SK-N-SH (cell line): ENCODE data around the gene GART. TPM values are rescaled to one million over a fixed set of nuclear protein-coding genes. Genes with fewer than 3 reads are reported as not detected.
A peak's percentile ranks its signal among the peaks of the same experiment; 100 is the strongest.

Experiments used
- CTCF ChIA-PET: fragments of 300-600, 350-600 bp; formaldehyde crosslinking; extraction: SDS; loops from one replicate; lab custom pipeline; 2021; lab: Yijun Ruan, JAX
- POLR2A ChIA-PET: fragments of 350-600 bp; sonication (Branson Sonifier 250); formaldehyde crosslinking; extraction: SDS; loops from one replicate; lab custom pipeline; 2020; ENCODE audit warnings: antibody characterized with exemption, inconsistent platforms; lab: Yijun Ruan, JAX
- DNase-seq: peaks from one replicate; pipeline ENCODE4 v3.0.0; 2012
- H2AFZ ChIP-seq: fragments of 200-600 bp; sonication (generic); 2 replicates; pipeline ENCODE4 v1.8.1; 2016; ENCODE audit warnings: antibody characterized with exemption, mild to moderate bottlenecking, low read depth
- H3F3A ChIP-seq: fragments of 200-600 bp; sonication (generic); replicated peaks from 2 replicates; pipeline ENCODE3; 2016; ENCODE audit warnings: antibody characterized with exemption, mild to moderate bottlenecking; ENCODE audit not compliant: insufficient read depth
- H3K27ac ChIP-seq, 2 experiments: fragments of 200-500 bp in 1 of 2; fragments of 200-600 bp in 1 of 2; sonication (Bioruptor generic) in 1 of 2; sonication (generic), shearing (Covaris generic) in 1 of 2; 2 replicates each; pipeline versions ENCODE4 v1.5.1 to v1.6.1; 2014 to 2016; ENCODE audit warnings: low read depth in 2 of 2, inconsistent platforms in 1 of 2, low read length in 1 of 2, mild to moderate bottlenecking in 1 of 2, mixed read lengths in 1 of 2
- H3K27me3 ChIP-seq: fragments of 200-600 bp; sonication (generic), shearing (Covaris generic); 2 replicates; pipeline ENCODE4 v1.6.1; 2016; ENCODE audit warnings: mixed run types; ENCODE audit not compliant: insufficient read depth
- H3K36me3 ChIP-seq, 2 experiments: fragments of 200-500 bp in 1 of 2; fragments of 200-600 bp in 1 of 2; sonication (Bioruptor generic) in 1 of 2; sonication (generic) in 1 of 2; replicated peaks in 1 of 2; 2 replicates each; pipeline versions ENCODE3 to v1.5.1; 2014 to 2016; ENCODE audit warnings: low read length in 1 of 2, mild to moderate bottlenecking in 1 of 2; ENCODE audit not compliant: insufficient read depth in 2 of 2, control insufficient read depth in 1 of 2
- H3K4me1 ChIP-seq, 2 experiments: fragments of 200-500 bp in 1 of 2; fragments of 200-600 bp in 1 of 2; sonication (Bioruptor generic) in 1 of 2; sonication (generic), shearing (Covaris generic) in 1 of 2; 2 replicates each; pipeline versions ENCODE4 v1.5.1 to v1.6.1; 2014 to 2016; ENCODE audit warnings: low read depth in 1 of 2, low read length in 1 of 2, mixed run types in 1 of 2; ENCODE audit not compliant: insufficient read depth in 2 of 2, control insufficient read depth in 1 of 2
- H3K4me2 ChIP-seq: fragments of 200-600 bp; sonication (generic), shearing (Covaris generic); 2 replicates; pipeline ENCODE4 v1.6.1; 2017; ENCODE audit warnings: mixed run types
- H3K4me3 ChIP-seq, 2 experiments: fragments of 200-500 bp in 1 of 2; fragments of 200-600 bp in 1 of 2; sonication (Bioruptor generic) in 1 of 2; sonication (generic), shearing (Covaris generic) in 1 of 2; 2 replicates each; pipeline versions ENCODE4 v1.5.1 to v1.8.1; 2014 to 2016; ENCODE audit warnings: low read depth in 2 of 2, inconsistent platforms in 1 of 2, low read length in 1 of 2, mild to moderate bottlenecking in 1 of 2, mixed read lengths in 1 of 2, moderate library complexity in 1 of 2
- H3K79me2 ChIP-seq: fragments of 200-600 bp; sonication (generic); 2 replicates; pipeline ENCODE4 v1.8.1; 2017; ENCODE audit warnings: mild to moderate bottlenecking; ENCODE audit not compliant: insufficient read depth
- H3K9ac ChIP-seq: fragments of 200-600 bp; sonication (generic); 2 replicates; pipeline ENCODE4 v1.6.1; 2017; ENCODE audit warnings: mixed run types
- H3K9me2 ChIP-seq: fragments of 200-600 bp; sonication (generic); 2 replicates; pipeline ENCODE4 v1.6.1; 2017; ENCODE audit warnings: mixed run types
- H3K9me3 ChIP-seq: fragments of 200-600 bp; sonication (generic); 2 replicates; pipeline ENCODE4 v1.6.1; 2017; ENCODE audit warnings: mixed run types, mild to moderate bottlenecking, moderate library complexity
- H4K20me1 ChIP-seq: fragments of 200-600 bp; sonication (generic); 2 replicates; pipeline ENCODE4 v1.6.1; 2017; ENCODE audit warnings: mild to moderate bottlenecking, mixed run types; ENCODE audit not compliant: insufficient read depth
- CHD2 ChIP-seq: fragments of 150-350 bp; IDR thresholded peaks from 2 replicates; pipeline ENCODE4 v1.6.1; 2018; ENCODE audit warnings: low read length; ENCODE audit not compliant: partially characterized antibody
- ELF1 ChIP-seq: IDR thresholded peaks from 2 replicates; pipeline ENCODE4 v1.4.0; 2012
- FOXM1 ChIP-seq: IDR thresholded peaks from 2 replicates; pipeline ENCODE4 v1.4.0; 2012; ENCODE audit warnings: low read depth, mild to moderate bottlenecking
- GABPA ChIP-seq: IDR thresholded peaks from 2 replicates; pipeline ENCODE4 v1.4.0; 2012; ENCODE audit warnings: low read depth, mild to moderate bottlenecking
- GATA2 ChIP-seq: sonication (generic); formaldehyde crosslinking; IDR thresholded peaks from 2 replicates; pipeline ENCODE4 v1.5.0; 2020; ENCODE audit warnings: mild to moderate bottlenecking, missing genetic modification reagents
- MEF2A ChIP-seq: IDR thresholded peaks from 2 replicates; pipeline ENCODE4 v1.4.0; 2012; ENCODE audit warnings: low read depth, borderline replicate concordance
- NFIC ChIP-seq: IDR thresholded peaks from 2 replicates; pipeline ENCODE4 v1.4.0; 2012; ENCODE audit warnings: borderline replicate concordance
- POLR2AphosphoS5 ChIP-seq: IDR thresholded peaks from 2 replicates; pipeline ENCODE4 v1.6.1; 2012; ENCODE audit warnings: low read depth, low read length
- RAD21 ChIP-seq: IDR thresholded peaks from 2 replicates; pipeline ENCODE4 v1.6.1; 2012; ENCODE audit warnings: mild to moderate bottlenecking, low read length
- RCOR1 ChIP-seq: fragments of 150-350 bp; IDR thresholded peaks from 2 replicates; pipeline ENCODE4 v1.6.1; 2017; ENCODE audit warnings: antibody characterized with exemption, low read length
- RXRA ChIP-seq: IDR thresholded peaks from 2 replicates; pipeline ENCODE4 v1.4.0; 2012; ENCODE audit warnings: low read depth, mild to moderate bottlenecking, borderline replicate concordance
- SIN3A ChIP-seq: IDR thresholded peaks from 2 replicates; pipeline ENCODE4 v1.6.1; 2012; ENCODE audit warnings: low read depth, mild to moderate bottlenecking, low read length, moderate library complexity, borderline replicate concordance
- WGBS: methylation state at CpG from one replicate; pipeline ENCODE4 v1.1.6; 2017; ENCODE audit warnings: low lambda C conversion rate; 5-methylcytosine and 5-hydroxymethylcytosine counted together
- polyA plus RNA-seq, 3 experiments: library from polyadenylated mRNA; depleted of rRNA; stranded (reverse); fragments of >200 nt; gene quantifications; 2 replicates each; pipeline ENCODE4 v1.2.3, GENCODE V29; 2012
- TF ChIP-seq, protein P1 (sequence below): IDR thresholded peaks from 2 replicates; pipeline ENCODE4 v1.4.0; 2012; ENCODE audit warnings: low read depth
- TF ChIP-seq, protein P2 (sequence below): fragments of 150-350 bp; IDR thresholded peaks from 2 replicates; pipeline ENCODE4 v1.6.1; 2016; ENCODE audit warnings: mild to moderate bottlenecking, low read depth, low read length

GART gene
- polyA plus RNA-seq, 1 of the 3 experiments (the other 2 are of a cell fraction) = 17.3 TPM

DNA sequence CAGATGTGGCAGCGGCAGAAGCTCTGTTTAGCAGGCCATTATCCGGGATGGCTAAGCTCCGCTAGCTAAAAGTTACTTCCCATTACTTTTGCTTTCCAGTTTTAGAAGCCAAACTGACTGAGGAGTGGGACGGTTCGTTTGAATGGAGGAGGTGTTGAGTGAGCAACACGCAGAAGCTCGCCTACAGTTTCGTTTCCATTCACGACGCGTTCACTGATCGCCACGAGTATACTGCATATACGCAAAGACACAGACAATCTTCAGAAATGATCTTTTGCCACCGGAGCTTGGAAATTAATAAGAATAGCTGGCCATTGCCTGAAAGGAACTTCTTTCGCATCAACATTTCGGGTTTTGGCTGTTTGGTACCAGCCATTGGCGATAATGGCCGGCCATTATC, 15.5 kb upstream of the GART start:
- no peaks in the 10 kb centered on the region for H3K27me3 ChIP-seq
- TF ChIP-seq RAD21 (no peak), POLR2AphosphoS5 (0 out of 2 replicates have a peak, but pooled peaks have one; percentile 3), FOXM1 (no peak)
- H3K4me2 ChIP-seq = no peak overlapping the region
- H3K4me3 ChIP-seq = no peak overlapping the region
- DNase-seq = no peak
- POLR2A ChIA-PET = interaction anchor here (0.7 kb wide), 1 partner anchor 17 kb away, joined by 3 read pairs; no protein-coding TSS in a partner anchor
- H3K79me2 ChIP-seq = peaks cover 97% of the 10 kb centered on the region
- H4K20me1 ChIP-seq = peaks cover 92% of the 10 kb centered on the region
- H3K27ac ChIP-seq = no peak overlapping the region
- no peak overlapping the region for H2AFZ ChIP-seq
- H3K36me3 ChIP-seq = peaks cover 92 to 94% of the 10 kb centered on the region in 2 experiments
- 98% methylated on average over 19 of the region's 19 CpGs for WGBS
- H3K9me2 ChIP-seq = no peaks in the 10 kb centered on the region
- H3K4me1 ChIP-seq = no peaks in the 10 kb centered on the region; a peak in 2 of 4 replicates
- H3K9me3 ChIP-seq = no peaks in the 10 kb centered on the region
- CTCF ChIA-PET = interaction anchor here (1.0 to 2.4 kb wide), 3 partner anchors 10 to 49 kb away, joined by 3 to 9 read pairs (median 3); no protein-coding TSS in a partner anchor
- no peak overlapping the region for H3K9ac ChIP-seq
- H3F3A ChIP-seq = no peaks in the 10 kb centered on the region

DNA sequence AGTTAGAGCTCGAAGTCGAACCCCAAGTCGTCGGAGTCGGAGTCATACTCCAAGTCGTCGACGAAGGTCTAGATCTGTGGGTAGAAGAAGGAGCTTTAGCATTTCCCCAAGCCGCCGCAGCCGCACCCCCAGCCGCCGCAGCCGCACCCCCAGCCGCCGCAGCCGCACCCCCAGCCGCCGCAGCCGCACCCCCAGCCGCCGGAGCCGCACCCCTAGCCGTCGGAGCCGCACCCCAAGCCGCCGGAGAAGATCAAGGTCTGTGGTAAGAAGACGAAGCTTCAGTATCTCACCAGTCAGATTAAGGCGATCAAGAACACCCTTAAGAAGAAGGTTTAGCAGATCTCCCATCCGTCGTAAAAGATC, 13.0 kb upstream of the GART start:
- Histone ChIP-seq H3F3A (no peaks in the 10 kb centered on the region), H3K4me3 (no peak overlapping the region), H3K36me3 (peaks cover 90 to 94% of the 10 kb centered on the region in 2 experiments), H3K9me3 (no peaks in the 10 kb centered on the region), H2AFZ (no peak overlapping the region), H3K27ac (no peak overlapping the region), H4K20me1 (peaks cover 97% of the 10 kb centered on the region), H3K9me2 (no peaks in the 10 kb centered on the region), H3K4me1 (no peaks in the 10 kb centered on the region; a peak in 2 of 4 replicates), H3K27me3 (no peaks in the 10 kb centered on the region), H3K79me2 (peaks cover 99% of the 10 kb centered on the region), H3K4me2 (no peak overlapping the region), H3K9ac (no peak overlapping the region)
- 95% methylated on average over 15 of the region's 32 CpGs for WGBS
- ChIA-PET POLR2A (no interaction called here), CTCF (interaction anchor here (0.8 to 0.9 kb wide), 3 partner anchors 9 to 51 kb away, joined by 3 to 4 read pairs (median 3); no protein-coding TSS in a partner anchor)
- TF ChIP-seq RCOR1 (no peak), MEF2A (no peak), NFIC (no peak)
- DNase-seq = no peak

DNA sequence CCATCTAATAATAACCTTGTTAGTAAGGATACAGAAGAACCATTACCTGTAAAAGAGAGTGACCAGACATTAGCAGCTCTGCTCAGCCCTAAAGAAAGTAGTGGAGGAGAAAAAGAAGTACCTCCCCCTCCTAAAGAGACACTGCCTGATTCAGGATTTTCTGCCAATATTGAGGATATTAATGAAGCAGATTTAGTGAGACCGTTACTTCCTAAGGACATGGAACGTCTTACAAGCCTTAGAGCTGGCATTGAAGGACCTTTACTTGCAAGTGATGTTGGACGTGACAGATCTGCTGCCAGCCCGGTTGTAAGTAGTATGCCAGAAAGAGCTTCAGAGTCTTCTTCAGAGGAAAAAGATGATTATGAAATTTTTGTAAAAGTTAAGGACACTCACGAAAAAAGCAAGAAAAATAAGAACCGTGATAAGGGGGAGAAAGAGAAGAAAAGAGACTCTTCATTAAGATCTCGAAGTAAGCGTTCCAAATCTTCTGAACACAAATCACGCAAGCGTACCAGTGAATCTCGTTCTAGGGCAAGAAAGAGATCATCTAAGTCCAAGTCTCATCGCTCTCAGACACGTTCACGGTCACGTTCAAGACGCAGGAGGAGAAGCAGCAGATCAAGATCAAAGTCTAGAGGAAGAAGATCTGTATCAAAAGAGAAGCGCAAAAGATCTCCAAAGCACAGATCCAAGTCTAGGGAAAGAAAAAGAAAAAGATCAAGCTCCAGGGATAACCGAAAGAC, 12.5 kb upstream of the GART start:
- H3K27ac ChIP-seq = no peak overlapping the region

More for the DNA sequence above, 12.5 kb upstream of the GART start:
- peaks cover 99% of the 10 kb centered on the region for H3K79me2 ChIP-seq
- no peak overlapping the region for H3K9ac ChIP-seq
- peaks cover 90 to 94% of the 10 kb centered on the region in 2 experiments for H3K36me3 ChIP-seq
- no peak for DNase-seq
- no peaks in the 10 kb centered on the region for H3K27me3 ChIP-seq
- H3K4me1 ChIP-seq = no peaks in the 10 kb centered on the region; a peak in 2 of 4 replicates
- TF ChIP-seq RXRA = no peak
- TF ChIP-seq MEF2A = no peak
- no peak for TF ChIP-seq SIN3A
- TF ChIP-seq ELF1 = no peak
- no peak for TF ChIP-seq GABPA
- TF ChIP-seq, protein P1, sequence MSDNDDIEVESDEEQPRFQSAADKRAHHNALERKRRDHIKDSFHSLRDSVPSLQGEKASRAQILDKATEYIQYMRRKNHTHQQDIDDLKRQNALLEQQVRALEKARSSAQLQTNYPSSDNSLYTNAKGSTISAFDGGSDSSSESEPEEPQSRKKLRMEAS = no peak
- TF ChIP-seq GATA2 (CRISPR knock-in tag) = no peak
- TF ChIP-seq, protein P2, sequence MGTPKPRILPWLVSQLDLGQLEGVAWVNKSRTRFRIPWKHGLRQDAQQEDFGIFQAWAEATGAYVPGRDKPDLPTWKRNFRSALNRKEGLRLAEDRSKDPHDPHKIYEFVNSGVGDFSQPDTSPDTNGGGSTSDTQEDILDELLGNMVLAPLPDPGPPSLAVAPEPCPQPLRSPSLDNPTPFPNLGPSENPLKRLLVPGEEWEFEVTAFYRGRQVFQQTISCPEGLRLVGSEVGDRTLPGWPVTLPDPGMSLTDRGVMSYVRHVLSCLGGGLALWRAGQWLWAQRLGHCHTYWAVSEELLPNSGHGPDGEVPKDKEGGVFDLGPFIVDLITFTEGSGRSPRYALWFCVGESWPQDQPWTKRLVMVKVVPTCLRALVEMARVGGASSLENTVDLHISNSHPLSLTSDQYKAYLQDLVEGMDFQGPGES = no peak
- no peak for TF ChIP-seq CHD2
- no peak for TF ChIP-seq FOXM1
- TF ChIP-seq, all 33 proteins: peak for 0
- no peaks in the 10 kb centered on the region for H3F3A ChIP-seq
- 97% methylated on average over 18 of the region's 18 CpGs for WGBS
- H3K9me3 ChIP-seq = no peaks in the 10 kb centered on the region
- POLR2A ChIA-PET = no interaction called here
- peaks cover 96% of the 10 kb centered on the region for H4K20me1 ChIP-seq
- no peaks in the 10 kb centered on the region for H3K9me2 ChIP-seq
- H3K4me2 ChIP-seq = no peak overlapping the region
- no peak overlapping the region for H2AFZ ChIP-seq
- CTCF ChIA-PET = interaction anchor here (0.9 kb wide), 2 partner anchors 10 to 52 kb away, joined by 3 to 4 read pairs; no protein-coding TSS in a partner anchor
- no peak overlapping the region for H3K4me3 ChIP-seq
